Neutrophil (primary cell): ENCODE results near the gene ANO6.

Experiments used
- H3K27ac ChIP-seq: fragments of 200-600 bp; sonication (generic); 2 replicates; pipeline ENCODE4 v1.5.1; 2016; ENCODE audit warnings: mild to moderate bottlenecking, moderate library complexity
- H3K27me3 ChIP-seq: fragments of 200-600 bp; sonication (generic); 2 replicates; pipeline ENCODE4 v1.6.0; 2016; ENCODE audit warnings: mild to moderate bottlenecking
- H3K36me3 ChIP-seq: fragments of 200-600 bp; sonication (generic); 2 replicates; pipeline ENCODE4 v1.5.1; 2017
- H3K4me1 ChIP-seq, 2 experiments: fragments of 200-600 bp in 1 of 2; sonication (generic) in 1 of 2; 1 replicate in 1 of 2; 2 replicates in 1 of 2; pipeline versions ENCODE4 v1.5.1 to v1.6.1; 2013 to 2016; ENCODE audit warnings: low read depth in 1 of 2, low read length in 1 of 2, mild to moderate bottlenecking in 1 of 2, moderate library complexity in 1 of 2; ENCODE audit not compliant: control insufficient read depth in 1 of 2, insufficient read depth in 1 of 2
- H3K4me3 ChIP-seq, 2 experiments: fragments of 200-600 bp in 1 of 2; sonication (generic) in 1 of 2; 1 replicate in 1 of 2; 2 replicates in 1 of 2; pipeline ENCODE4 v1.5.1; 2013 to 2016; ENCODE audit warnings: low read depth in 1 of 2, low read length in 1 of 2, mild to moderate bottlenecking in 1 of 2, moderate library complexity in 1 of 2
- H3K9me3 ChIP-seq: fragments of 200-600 bp; sonication (generic); 2 replicates; pipeline ENCODE4 v1.5.1; 2016
- CTCF ChIP-seq: fragments of 200-600 bp; sonication (generic); IDR thresholded peaks from 2 replicates; pipeline ENCODE4 v1.5.1; 2016; ENCODE audit warnings: antibody characterized with exemption

The ANO6 gene

GRCh38 chr12:45282411-45282810, 66.5 kb downstream of the ANO6 start:
- H3K4me3 ChIP-seq: no peak overlapping the region
- H3K36me3 ChIP-seq: no peaks in the 10 kb centered on the region
- no peaks in the 10 kb centered on the region for H3K4me1 ChIP-seq
- no peak overlapping the region for H3K27ac ChIP-seq
- H3K27me3 ChIP-seq: no peaks in the 10 kb centered on the region
- H3K9me3 ChIP-seq: no peaks in the 10 kb centered on the region
- no peak for TF ChIP-seq CTCF

GRCh38 chr12:45284096-45284901, 68.4 kb downstream of the ANO6 start:
- no peaks in the 10 kb centered on the region for H3K4me1 ChIP-seq
- H3K36me3 ChIP-seq: no peaks in the 10 kb centered on the region
- no peaks in the 10 kb centered on the region for H3K9me3 ChIP-seq
- TF ChIP-seq CTCF: no peak
- no peak overlapping the region for H3K4me3 ChIP-seq
- H3K27me3 ChIP-seq: no peaks in the 10 kb centered on the region
- no peak overlapping the region for H3K27ac ChIP-seq

- Histone ChIP-seq H3K36me3 (no peaks in the 10 kb centered on the region), H3K4me3 (no peak overlapping the region), H3K4me1 (no peaks in the 10 kb centered on the region), H3K27ac (no peak overlapping the region), H3K27me3 (no peaks in the 10 kb centered on the region), H3K9me3 (no peaks in the 10 kb centered on the region)
- no peak for TF ChIP-seq CTCF
These were observed 69.8 kb downstream of the ANO6 start for GRCh38 chr12:45285717-45286116.

GRCh38 chr12:45286621-45287020, 70.7 kb downstream of the ANO6 start:
- Histone ChIP-seq H3K4me3 (no peak overlapping the region), H3K4me1 (no peaks in the 10 kb centered on the region), H3K9me3 (no peaks in the 10 kb centered on the region), H3K36me3 (no peaks in the 10 kb centered on the region), H3K27ac (no peak overlapping the region), H3K27me3 (no peaks in the 10 kb centered on the region)
- TF ChIP-seq CTCF: no peak

GRCh38 chr12:45289245-45290215, 73.6 kb downstream of the ANO6 start:
- no peak for TF ChIP-seq CTCF
- Histone ChIP-seq H3K4me3 (no peak overlapping the region), H3K27me3 (no peaks in the 10 kb centered on the region), H3K4me1 (no peaks in the 10 kb centered on the region), H3K9me3 (no peaks in the 10 kb centered on the region), H3K27ac (no peak overlapping the region), H3K36me3 (no peaks in the 10 kb centered on the region)
